IPS-NIHi11 (cell line): Measurements from ENCODE around the gene CDT1.

Experiments
- DNase-seq: peaks from one replicate; pipeline ENCODE4 v3.0.0; 2012; ENCODE audit warnings: mixed read lengths, low spot score

CDT1 gene

DNA sequence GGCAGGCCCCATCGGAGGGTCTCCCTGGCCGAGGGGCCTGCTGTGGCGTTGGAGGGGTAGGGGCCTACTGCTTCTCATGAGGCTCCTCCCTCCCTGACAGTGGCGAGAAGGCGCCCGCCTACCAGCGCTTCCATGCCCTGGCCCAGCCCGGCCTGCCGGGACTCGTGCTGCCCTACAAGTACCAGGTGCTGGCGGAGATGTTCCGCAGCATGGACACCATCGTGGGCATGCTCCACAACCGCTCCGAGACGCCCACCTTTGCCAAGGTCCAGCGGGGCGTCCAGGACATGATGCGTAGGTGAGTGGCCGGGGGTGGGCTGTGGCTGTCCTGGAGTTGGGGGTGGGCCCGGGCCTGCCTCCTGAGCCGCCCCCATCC is 1.7 kb downstream of the CDT1 start:
- no peak for DNase-seq

DNA sequence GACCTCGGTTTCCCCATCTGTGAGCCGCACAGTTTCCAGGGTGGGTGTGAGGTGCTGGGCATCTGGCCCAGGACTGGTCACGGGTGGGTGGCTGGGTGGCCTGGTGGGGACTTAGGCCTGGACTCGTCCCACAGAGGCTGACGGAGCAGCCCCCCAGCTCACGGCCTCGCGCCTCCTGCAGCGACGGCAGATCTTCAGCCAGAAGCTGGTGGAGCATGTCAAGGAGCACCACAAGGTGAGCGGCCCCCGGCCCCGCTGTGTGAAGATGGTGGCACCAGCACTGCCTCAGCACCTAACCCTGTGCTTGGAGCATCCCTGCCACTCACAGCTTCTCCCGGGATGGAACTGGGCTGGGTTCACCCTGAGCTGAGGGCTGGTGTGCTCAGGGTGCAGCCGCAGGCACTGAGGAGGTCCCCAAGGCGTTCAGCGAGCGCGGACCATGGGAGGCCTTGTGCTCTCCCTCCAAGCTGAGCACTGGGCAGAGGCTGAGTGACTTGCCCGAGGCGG is 2.4 kb downstream of the CDT1 start:
- no peak for DNase-seq

- DNase-seq: no peak
These were observed 3.0 kb downstream of the CDT1 start for GRCh38 chr16:88806491-88807111.

GRCh38 chr16:88807142-88807625 is 3.6 kb downstream of the CDT1 start:
- no peak for DNase-seq

DNA sequence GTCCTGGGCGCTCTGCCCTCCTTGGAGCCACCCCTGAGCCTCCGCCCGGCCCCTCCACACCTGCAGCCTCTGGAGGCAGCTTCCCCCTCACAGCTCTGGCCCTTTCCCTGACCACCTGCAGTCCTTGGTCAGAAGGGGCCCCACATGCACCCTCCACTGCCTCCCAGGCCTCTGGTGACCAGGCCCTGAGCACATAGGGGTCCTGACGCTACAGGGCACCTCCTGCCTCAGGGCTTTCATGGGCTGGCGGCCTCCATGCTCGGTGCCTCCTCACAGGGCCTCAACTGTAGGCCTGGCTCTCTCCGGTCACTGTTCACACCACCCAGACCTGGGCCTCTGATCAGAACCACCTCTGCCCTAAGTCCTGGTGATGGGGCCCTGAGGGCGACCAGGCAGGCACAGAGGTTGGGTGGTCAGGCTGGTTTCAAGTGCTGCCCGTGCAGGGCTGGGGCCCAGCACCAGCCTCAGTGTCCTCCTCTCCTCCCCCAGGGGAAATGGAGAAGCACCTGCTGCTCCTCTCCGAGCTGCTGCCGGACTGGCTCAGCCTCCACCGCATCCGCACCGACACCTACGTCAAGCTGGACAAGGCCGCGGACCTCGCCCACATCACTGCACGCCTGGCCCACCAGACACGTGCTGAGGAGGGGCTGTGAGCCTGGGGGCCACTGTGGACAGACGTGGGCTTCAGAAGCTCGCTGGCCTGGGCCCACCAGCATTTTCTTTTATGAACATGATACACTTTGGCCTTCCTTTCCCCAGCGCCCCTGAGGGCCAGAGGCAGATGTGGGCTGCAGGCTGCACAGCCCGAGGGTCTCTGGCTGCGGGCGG is 4.3 kb downstream of the CDT1 start:
- DNase-seq: no peak

DNA sequence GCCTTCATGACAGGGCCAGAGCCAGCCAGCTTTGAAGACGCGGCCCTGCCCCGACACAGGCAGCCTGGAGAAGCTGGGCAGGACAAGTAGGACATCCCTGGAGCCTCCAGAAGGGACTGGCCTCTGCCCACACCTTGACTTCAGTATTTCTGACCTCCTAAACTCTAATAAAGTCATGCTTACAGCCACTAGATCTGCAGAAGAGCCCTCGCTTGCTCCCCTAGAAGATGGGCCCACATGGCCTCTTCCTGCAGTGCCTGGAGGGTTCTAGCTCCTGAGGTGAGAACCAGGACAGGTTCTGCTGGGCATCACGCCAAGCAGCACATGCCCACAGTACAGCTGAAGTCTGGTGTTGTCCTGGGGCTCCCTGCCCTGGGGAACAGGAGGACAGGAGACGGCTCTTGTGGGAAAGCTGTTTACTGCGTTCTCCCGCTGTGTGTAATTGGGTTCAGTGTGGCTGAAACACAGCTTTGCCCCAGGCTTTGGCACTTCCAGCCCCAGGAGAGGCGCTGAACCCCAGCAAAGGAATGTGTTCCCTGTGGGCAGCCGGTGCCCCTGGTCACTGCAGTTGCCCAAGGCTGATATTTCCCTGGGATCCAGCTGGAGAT is 5.6 kb downstream of the CDT1 start:
- no peak for DNase-seq

DNA sequence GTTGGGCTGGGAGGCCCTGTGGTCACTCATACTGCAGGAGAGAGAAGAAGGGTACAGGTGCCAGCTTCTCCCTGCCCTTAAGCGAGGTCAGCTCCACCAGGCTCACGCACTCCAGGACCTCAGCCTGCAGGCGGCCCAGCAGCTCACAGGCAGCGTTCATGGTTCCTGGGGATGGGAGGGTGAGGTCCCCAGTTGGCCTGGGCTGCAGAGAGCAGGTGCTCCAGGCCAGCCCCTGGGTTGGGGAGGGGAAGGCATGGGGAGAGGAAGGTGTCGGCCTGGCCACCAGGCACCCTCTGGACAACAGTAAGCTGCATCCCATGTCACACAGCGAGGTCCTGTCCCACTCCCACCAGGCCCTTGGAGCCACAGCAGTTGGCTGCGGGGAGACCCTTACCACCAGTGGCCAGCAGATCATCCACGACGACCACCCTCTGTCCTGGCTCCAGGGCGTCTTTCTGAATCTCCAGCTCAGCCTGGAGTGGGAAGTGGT is 6.1 kb downstream of the CDT1 start:
- no peak for DNase-seq

GRCh38 chr16:88810166-88810911 is 6.8 kb downstream of the CDT1 start:
- no peak for DNase-seq

DNA sequence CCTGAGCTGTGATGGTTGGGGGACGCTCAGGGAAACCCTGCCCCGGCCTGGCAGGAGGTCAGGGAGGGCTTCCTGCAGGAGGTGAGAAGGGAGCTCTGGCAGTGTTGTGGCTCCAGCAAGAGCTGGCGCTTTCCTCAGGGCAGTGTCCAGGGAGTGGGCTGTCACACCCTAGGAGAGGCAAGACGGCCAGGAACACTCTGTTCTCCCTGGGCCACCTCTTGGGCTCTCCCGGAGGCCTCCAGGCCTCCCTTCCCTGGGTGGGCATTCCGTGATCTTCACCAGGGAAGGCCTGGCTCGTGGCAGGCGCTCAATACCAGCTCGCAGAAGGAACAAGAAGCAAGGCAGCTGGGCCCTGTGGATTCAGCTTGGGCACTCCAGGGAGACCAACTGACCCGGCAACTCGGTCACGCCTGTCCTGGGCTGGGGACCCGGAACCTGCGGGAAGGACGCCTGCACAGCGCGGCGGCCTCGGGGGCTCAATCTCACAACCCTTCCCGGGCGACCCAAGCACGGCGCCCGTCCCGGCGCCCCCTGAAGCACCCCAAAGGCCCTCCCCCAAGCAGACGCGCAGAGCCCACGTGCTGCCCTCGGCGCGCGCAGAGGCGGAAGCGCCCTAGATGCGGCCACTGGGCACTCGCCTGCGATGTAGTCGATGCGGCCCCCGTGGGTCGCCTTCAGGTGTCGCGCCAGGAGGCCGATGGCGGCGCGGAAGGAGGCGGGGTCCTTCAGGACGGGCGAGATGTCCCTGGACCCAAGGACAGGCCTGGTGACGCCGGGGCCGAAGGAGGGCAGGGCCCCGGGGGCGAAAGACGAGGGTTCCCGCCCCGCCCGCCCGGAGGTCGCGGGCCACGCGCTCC is 7.6 kb downstream of the CDT1 start:
- peak; percentile 71 for DNase-seq

DNA sequence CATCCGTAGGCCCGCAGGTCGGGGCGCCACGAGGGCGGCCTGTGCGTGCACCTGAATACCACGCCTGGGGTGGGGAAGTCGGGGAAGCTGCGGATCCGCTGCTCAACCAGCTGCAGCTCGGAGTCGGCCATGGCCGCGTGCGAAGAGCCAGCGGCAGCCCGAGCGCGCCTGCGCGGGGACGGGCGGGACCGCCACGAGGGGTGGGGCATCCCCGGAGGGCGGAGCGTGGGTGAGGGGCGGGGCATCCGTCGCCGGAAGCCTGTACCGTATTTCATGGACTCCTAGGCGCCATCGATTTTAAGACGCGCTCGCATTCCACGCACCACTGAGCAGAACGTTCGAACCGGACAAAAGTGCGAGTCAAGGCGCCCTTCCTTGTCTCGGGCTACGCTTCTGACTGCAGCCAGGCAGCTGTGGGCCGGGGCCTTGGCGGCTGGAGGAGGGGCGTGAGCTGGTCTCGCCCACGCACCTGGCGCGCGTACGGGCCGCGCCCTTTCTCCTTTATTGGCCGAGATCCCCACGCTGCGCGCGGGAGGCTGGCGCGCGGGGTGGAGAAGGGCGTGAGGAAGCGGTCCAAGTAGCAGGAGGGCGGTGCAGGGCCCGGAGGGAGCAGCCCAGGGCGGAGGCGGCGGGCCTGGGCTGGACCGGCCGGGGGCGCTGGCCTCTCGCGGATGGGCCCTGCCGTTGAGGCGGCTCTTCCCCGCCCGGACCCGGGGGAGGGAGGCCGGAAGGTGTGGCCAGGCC is 8.4 kb downstream of the CDT1 start, which contains the start of gene APRT:
Gene APRT (minus strand): TSS at position 160 of the 744 bp plus-strand sequence. CDS start 29 bp downstream, at position 131.
- peak; percentile 96 for DNase-seq

- DNase-seq: no peak
These were observed 9.1 kb downstream of the CDT1 start for GRCh38 chr16:88812513-88813268.

DNA sequence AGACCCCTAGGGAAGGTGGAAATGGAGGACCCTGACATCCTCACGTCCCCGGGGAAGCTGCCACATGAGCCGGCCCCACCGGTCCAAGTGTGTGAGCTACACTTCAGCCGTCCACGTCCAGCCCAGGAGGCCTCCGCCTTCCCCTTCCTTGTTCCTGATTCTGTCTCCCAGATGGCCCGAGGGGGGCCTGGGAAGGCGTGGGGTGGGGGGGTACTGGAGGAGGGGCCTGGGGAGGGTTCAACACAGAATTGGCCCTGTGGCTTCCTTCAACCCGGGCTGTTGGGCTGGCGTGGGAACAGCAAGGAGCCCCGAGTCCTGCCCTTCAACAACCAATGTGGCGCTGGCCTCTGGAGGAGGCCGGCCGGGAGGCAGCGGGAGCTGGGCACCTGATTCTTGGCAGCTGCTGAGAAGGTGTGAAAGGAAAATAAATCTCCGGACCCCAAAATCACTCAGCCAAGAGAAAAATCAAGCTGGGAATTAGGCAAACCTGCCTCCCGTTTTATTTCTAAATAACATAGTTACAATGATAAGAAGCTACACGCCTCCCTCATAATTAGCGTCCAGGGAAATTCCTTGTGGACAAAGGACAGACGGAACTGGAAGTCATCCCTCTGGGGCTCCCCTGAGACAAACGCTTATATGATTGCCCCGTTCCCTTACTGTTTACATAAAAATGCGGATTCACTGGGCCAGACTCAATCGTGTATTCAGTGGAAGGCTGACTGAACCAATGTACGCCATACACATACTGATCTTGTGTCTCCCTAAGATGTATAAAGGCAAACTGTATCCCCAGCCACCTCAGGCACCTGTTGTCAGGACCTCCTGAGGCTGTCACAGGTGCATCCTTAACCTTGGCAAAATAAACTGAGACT is 9.9 kb downstream of the CDT1 start:
- no peak for DNase-seq

DNA sequence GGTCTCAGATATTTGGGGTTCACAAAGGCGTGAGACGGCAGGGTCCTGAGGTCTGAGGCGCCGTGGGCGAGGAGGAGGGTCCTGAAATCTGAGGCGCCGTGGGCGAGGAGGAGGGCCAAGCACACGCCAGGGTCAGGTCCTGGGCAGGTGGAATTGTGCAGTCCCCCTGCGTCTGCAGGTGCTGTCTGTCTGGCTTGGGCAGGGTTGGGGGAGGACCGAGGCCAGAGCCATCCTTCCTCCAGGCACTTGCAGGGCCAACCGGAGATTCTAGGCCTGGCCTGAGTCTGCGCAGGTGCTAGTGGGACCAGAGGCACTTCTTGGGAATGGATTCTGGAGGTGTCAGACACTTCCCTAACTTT is 10.5 kb downstream of the CDT1 start:
- no peak for DNase-seq

DNA sequence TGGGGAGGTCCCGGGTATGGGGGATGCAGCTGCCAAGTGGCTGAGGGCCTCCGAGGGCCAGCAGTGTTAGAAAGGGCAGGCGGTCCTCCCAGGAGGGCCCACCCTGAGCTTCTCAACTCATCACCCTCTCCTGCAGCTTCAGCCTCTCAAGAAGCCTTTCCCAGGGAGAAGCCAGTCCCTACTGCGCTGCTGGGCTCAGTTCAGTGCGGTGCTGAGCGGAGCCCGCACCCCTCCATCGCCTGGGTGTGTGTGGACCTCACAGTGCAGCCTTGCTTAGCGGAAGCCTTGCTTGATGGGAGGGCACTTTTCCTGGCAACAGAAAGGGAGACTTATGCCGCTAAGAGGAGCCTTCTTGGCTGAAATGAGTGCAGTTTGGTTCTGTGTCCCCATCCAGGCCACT is 11.6 kb downstream of the CDT1 start:
- DNase-seq: no peak

GRCh38 chr16:88815901-88816589 is 12.5 kb downstream of the CDT1 start:
- peak; percentile 68 for DNase-seq

GRCh38 chr16:88816736-88817535 is 13.3 kb downstream of the CDT1 start:
- no peak for DNase-seq
